GM12873 (cell line): Measurements from ENCODE around the gene EXOC4.

Experiments
- CTCF ChIP-seq: IDR thresholded peaks from 2 replicates; pipeline ENCODE4 v1.5.1; 2012; ENCODE audit warnings: low read depth, mild to moderate bottlenecking, moderate library complexity, low read length, control low read depth; ENCODE audit not compliant: insufficient read depth; ENCODE audit errors: missing control alignments

The EXOC4 gene

GRCh38 chr7:133861876-133862275 is 609.0 kb downstream of the EXOC4 start:
- no peak for TF ChIP-seq CTCF

DNA sequence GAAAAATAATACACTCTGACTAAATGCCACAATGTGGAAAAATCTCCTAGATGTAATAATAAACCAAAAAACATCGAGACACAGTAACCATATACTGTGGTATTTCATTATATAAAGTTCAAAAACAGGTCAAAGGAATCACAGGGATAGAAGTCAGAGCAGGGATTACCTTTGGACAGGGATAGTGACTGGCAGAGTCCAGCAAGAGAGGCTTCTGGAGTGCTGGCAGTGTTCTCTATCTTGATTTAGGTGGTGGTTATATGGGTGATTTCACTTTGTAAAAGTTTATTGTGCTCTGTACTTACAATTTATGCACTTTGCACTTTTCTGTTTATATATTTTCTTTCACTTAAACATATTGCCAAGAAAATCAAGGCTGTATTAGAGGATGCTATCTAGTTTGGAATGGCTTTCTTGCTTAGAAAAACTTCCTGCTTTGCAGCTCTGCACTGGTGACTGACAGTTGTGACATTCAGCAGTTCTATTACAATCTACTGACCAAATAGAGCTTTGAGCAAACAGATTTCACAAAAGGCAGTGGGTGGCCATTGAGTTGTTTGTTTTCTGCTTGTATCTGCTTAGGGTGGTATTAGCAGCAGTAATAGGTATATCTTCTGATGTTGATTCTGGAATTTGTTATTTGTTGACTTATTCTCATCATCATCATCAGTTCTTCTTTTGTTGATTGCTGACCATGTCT is 610.6 kb downstream of the EXOC4 start:
- TF ChIP-seq CTCF = no peak

DNA sequence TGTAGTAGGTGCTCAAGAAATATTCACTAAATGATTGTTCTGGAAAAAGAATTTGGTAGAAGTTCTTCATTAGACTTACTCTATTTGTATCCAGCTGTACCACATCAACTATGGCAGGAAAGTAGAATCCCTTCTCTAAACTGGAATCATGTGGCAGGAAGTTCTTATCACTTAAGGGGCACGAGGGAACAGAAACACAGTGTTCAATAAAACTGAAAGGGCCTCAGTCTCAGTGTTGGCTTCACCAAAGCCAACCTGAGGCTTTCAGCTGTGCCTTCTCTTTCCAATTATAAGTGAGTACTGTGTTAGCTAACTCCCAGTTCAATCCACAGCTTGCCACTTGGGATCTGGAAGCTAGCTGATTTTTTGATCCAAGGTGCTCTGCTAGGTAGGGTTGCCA is 616.7 kb downstream of the EXOC4 start:
- no peak for TF ChIP-seq CTCF

- TF ChIP-seq CTCF = no peak
These were observed 618.9 kb downstream of the EXOC4 start for GRCh38 chr7:133871757-133872156.

- TF ChIP-seq CTCF = no peak
These were observed 620.3 kb downstream of the EXOC4 start for GRCh38 chr7:133873187-133873586.

DNA sequence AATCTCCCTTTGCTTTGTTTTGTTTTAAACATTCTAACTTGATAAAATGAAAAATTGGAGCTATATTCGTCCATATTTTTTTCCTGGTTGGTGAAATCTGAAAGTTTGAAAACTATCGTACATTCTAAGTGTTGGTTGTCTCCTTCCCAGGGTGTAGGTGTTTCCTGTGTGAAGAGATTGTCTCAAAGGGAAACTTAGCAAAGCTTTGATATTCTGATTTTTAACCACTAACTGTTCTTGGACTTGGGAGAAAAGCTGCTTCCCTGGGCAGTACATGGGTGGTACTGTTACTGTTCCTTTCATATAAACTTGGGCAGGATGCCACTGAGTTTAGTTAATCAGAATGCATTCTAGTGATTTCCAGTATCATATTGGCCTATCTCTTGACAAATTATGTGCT is 620.8 kb downstream of the EXOC4 start:
- no peak for TF ChIP-seq CTCF

GRCh38 chr7:133883591-133883990 is 630.7 kb downstream of the EXOC4 start:
- TF ChIP-seq CTCF = no peak
